Measurements from ENCODE around the gene ANKMY1. TPM values are rescaled to one million over a fixed set of nuclear protein-coding genes. Genes with fewer than 3 reads are reported as not detected.

Gene ANKMY1
- total and polyA plus RNA-seq, 2 of the 8 experiments (the other 6 are each of a cell fraction or from before 2014, with no cell fraction given) = 4.5 to 4.8 TPM

GRCh38 chr2:240586198-240586918 lies 28.6 kb upstream of the ANKMY1 start, which contains the start of gene CAPN10 (continued):
- TF ChIP-seq CHD7 (IDR thresholded peaks at IDR 0.05; ENCODE audit: insufficient replicate concordance, low read length) (no peak), JUN (IDR thresholded peaks at IDR 0.05; ENCODE audit: low read depth, low read length) (no peak), TAF1 (IDR thresholded peaks at IDR 0.05; ENCODE audit: low read depth, low read length) (peak; percentile 63), SP1 (IDR thresholded peaks at IDR 0.05; ENCODE audit: low read depth, low read length) (no peak), KDM1A (IDR thresholded peaks at IDR 0.05; ENCODE audit: borderline replicate concordance, low read length) (no peak), NANOG (IDR thresholded peaks at IDR 0.05; ENCODE audit: insufficient read depth, low read depth, low read length, poor library complexity, severe bottlenecking) (no peak), SIN3A (conservative IDR thresholded peaks at IDR 0.05 in 1 of 2, IDR thresholded peaks at IDR 0.05 in 1 of 2; ENCODE audit: low read depth in 1 of 2, low read length in 2 of 2) (peak; percentile 47 to 93; a peak in 2 of 4 replicates), SAP30 (IDR thresholded peaks at IDR 0.05; ENCODE audit: insufficient read depth, insufficient replicate concordance, low read length) (peak; percentile 44), CBX5 (IDR thresholded peaks at IDR 0.05; ENCODE audit: low read depth, low read length) (no peak), ASH2L (IDR thresholded peaks at IDR 0.05; ENCODE audit: low read length) (no peak)
